ENCODE results near the gene TCP11L2. TPM values are rescaled to one million over a fixed set of nuclear protein-coding genes. Genes with fewer than 3 reads are reported as not detected.

The TCP11L2 gene
- total and polyA plus RNA-seq, 2 of the 8 experiments (the other 6 are each of a cell fraction or from before 2014, with no cell fraction given) = 2.1 to 7.1 TPM

GRCh38 chr12:106301241-106301610, 1.3 kb upstream of the TCP11L2 start:
- Histone ChIP-seq H3K9me3 (ENCODE audit: insufficient read depth in 2 of 2, low read depth in 1 of 2, low read length in 1 of 2) (no peaks in the 10 kb centered on the region), H3K27ac (ENCODE audit: low read depth, low read length) (no peak overlapping the region), H3K23ac (ENCODE audit: insufficient read length) (no peak overlapping the region), H3K14ac (ENCODE audit: insufficient read length) (no peak overlapping the region), H4K5ac (ENCODE audit: insufficient read length, low read depth, low read length) (no peak overlapping the region), H3K79me1 (ENCODE audit: low read depth, low read length) (no peaks in the 10 kb centered on the region), H3K4me2 (ENCODE audit: insufficient read depth in 1 of 2, low read depth in 2 of 2, low read length in 2 of 2) (peak overlapping the region; percentile 88 to 99; a peak in 2 of 4 replicates), H4K8ac (ENCODE audit: extremely low read depth, insufficient read depth, low read length) (no peak overlapping the region), H3K23me2 (ENCODE audit: low read depth, low read length) (peaks cover 11% of the 10 kb centered on the region; the same call in 1 of the 2 replicates), H2AFZ (ENCODE audit: low read length) (peak overlapping the region; percentile 94), H3K9ac (replicated peaks in 1 of 4; ENCODE audit: extremely low read depth in 1 of 4, low read depth in 3 of 4, low read length in 3 of 4) (no peak overlapping the region), H2BK12ac (ENCODE audit: low read depth, low read length) (no peak overlapping the region), H2BK120ac (replicated peaks; ENCODE audit: low read depth, low read length) (no peak overlapping the region), H3K4me3 (ENCODE audit: extremely low read depth in 1 of 4, insufficient read depth in 2 of 4, low read depth in 3 of 4, low read length in 4 of 4) (peak overlapping the region in 1 of 4 experiments; percentile 69; a peak in 2 of 8 replicates), H3K56ac (replicated peaks; ENCODE audit: insufficient read length, low read depth, low read length) (no peak overlapping the region), H3K79me2 (ENCODE audit: control insufficient read depth in 1 of 2, insufficient read depth in 2 of 2, low read length in 2 of 2) (no peaks in the 10 kb centered on the region), H2AK5ac (ENCODE audit: low read depth, low read length) (no peak overlapping the region), H3K4ac (replicated peaks; ENCODE audit: insufficient read length, low read depth, low read length) (no peak overlapping the region), H2BK15ac (ENCODE audit: low read length) (no peak overlapping the region), H2BK20ac (ENCODE audit: low read length) (no peak overlapping the region), H2BK5ac (ENCODE audit: low read depth, low read length) (no peak overlapping the region), H3K4me1 (replicated peaks in 1 of 4; ENCODE audit: control insufficient read depth in 3 of 4, insufficient read depth in 4 of 4, low read length in 3 of 4) (peaks cover 6 to 13% (median 9%) of the 10 kb centered on the region in 4 experiments), H3K18ac (ENCODE audit: extremely low read depth, low read length) (no peak overlapping the region), H3K27me3 (replicated peaks in 1 of 4; ENCODE audit: control insufficient read depth in 3 of 4, extremely low read depth in 1 of 4, insufficient read depth in 3 of 4, low read length in 3 of 4) (no peaks in the 10 kb centered on the region), H3K36me3 (ENCODE audit: control insufficient read depth in 2 of 4, insufficient read depth in 4 of 4, low read length in 3 of 4) (no peaks in the 10 kb centered on the region), H4K91ac (replicated peaks; ENCODE audit: insufficient read length, low read length) (no peak overlapping the region), H4K20me1 (replicated peaks in 1 of 2; ENCODE audit: control insufficient read depth in 1 of 2, insufficient read depth in 2 of 2, low read length in 2 of 2) (no peaks in the 10 kb centered on the region)
- TF ChIP-seq GTF2F1 (IDR thresholded peaks at IDR 0.05; ENCODE audit: borderline replicate concordance, low read depth, low read length) (no peak), JUND (IDR thresholded peaks at IDR 0.05; ENCODE audit: low read length) (no peak)
- FAIRE-seq (no peak), DNase-seq (ENCODE audit: low read depth in 1 of 2, low spot score in 2 of 2) (no peak)
- 59% methylated on average over 1 of the region's 1 CpG; no CpG with 5 or more reads in 1 of the 2 experiments for WGBS, 2 experiments (ENCODE audit: extremely low coverage in 1 of 2, insufficient coverage in 1 of 2, insufficient read length in 1 of 2, insufficient replicate concordance in 2 of 2, low coverage in 1 of 2, low lambda C conversion rate in 2 of 2, missing lambda C conversion rate in 1 of 2)
- ChIA-PET POLR2A (ENCODE audit: partially characterized antibody) (interaction anchor here (0.7 to 1.3 kb wide), 2 partner anchors 14 to 162 kb away, joined by 3 read pairs; no protein-coding TSS in a partner anchor), CTCF (ENCODE audit: partially characterized antibody) (interaction anchor here (0.8 to 2.1 kb wide), 10 partner anchors 9 to 79 kb away, joined by 3 to 5 read pairs (median 4); partner anchors contain the start of gene POLR3B)
